Measurements from ENCODE around the gene COL4A1.
A peak's percentile ranks its signal among the peaks of the same experiment; 100 is the strongest.

The COL4A1 gene

DNA sequence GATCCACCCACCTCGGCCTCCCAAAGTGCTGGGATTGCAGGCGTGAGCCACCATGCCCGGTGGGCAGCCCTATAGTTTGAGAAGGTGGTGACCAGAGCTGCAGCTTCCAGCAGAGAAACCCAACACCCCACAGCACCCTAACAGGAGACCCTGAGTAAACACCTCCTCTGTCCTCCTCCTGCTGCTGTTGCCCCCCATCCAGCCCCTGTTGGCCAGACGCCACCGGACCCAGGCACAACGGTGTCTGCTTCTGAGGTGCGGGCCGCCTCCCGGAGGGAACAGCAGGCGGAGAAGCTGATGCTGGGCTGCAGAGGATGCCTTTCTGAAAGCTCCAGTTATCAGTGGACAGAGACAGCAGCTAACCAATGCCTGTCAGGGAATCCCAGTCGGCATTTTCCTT is 175.5 kb downstream of the COL4A1 start:
- no peak for DNase-seq (ENCODE audit: low spot score)

- DNase-seq (ENCODE audit: low spot score), result no peak
Measured at GRCh38 chr13:110130431-110130830, 176.5 kb downstream of the COL4A1 start.

DNA sequence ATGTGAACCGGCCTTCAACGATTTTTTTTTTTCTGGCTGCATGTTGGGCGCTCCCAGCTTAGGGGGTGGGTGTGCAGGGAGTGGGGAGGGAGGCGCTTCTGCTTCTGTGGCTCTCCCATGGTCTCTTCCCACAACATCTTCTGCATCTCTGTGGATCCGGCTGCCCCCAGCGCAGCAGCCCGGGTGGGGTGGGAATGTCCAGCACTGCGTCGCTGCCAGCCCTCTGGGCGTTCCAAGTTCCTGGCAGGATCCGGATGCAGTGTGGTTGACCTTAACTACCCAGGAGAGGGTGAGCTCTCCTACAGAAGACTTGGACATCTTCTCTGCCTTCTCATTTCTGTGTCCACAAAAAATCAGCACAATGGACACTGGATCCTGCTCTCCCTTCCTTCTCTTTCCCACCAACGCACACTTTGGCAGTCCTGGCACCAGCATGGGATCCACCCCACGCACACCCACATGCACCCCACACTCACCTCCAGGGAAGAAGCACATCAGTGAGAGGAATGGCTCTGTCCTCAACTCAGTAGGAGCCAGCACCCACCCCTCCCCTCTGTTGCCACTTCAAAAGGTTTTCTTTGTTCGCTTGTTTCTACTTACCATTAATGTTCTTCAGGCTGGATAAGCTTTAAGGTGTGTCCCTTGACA is 177.3 kb downstream of the COL4A1 start:
- DNase-seq (ENCODE audit: low spot score), result no peak

DNA sequence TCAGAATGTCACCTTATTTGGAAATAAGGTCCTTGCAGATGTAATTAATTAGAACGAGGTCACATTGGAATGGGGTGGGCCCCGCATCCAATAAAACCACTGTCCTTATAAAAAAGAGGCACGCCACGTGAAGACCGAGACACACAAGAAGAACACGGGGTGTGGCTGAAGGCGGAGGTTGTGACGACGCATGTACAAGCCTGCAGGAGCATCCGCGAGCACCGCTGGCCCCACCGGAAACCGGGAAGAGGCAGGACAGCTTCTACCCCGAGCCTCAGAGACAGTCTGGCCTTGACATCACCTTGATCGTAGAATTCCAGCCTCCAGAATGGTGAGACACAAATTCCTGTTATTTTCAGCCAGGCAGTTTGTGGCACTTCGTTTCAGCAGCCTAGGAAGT is 177.9 kb downstream of the COL4A1 start:
- no peak for DNase-seq (ENCODE audit: low spot score)

- DNase-seq (ENCODE audit: low spot score), result no peak
Measured at GRCh38 chr13:110128546-110128945, 178.4 kb downstream of the COL4A1 start.

GRCh38 chr13:110127986-110128511 is 178.9 kb downstream of the COL4A1 start:
- peak; percentile 65 for DNase-seq (ENCODE audit: low spot score)

- DNase-seq (ENCODE audit: low spot score), result peak; percentile 84
Measured at GRCh38 chr13:110126391-110126961, 180.5 kb downstream of the COL4A1 start.

- no peak for DNase-seq (ENCODE audit: low spot score)
Measured at GRCh38 chr13:110125613-110126272, 181.2 kb downstream of the COL4A1 start.

- no peak for DNase-seq (ENCODE audit: low spot score)
Measured at GRCh38 chr13:110125157-110125556, 181.8 kb downstream of the COL4A1 start.

- DNase-seq (ENCODE audit: low spot score), result no peak
Measured at GRCh38 chr13:110124201-110124940, 182.6 kb downstream of the COL4A1 start.

- no peak for DNase-seq (ENCODE audit: low spot score)
Measured at GRCh38 chr13:110123041-110123809, 183.7 kb downstream of the COL4A1 start.

- DNase-seq (ENCODE audit: low spot score), result no peak
Measured at GRCh38 chr13:110121422-110122083, 185.4 kb downstream of the COL4A1 start.

DNA sequence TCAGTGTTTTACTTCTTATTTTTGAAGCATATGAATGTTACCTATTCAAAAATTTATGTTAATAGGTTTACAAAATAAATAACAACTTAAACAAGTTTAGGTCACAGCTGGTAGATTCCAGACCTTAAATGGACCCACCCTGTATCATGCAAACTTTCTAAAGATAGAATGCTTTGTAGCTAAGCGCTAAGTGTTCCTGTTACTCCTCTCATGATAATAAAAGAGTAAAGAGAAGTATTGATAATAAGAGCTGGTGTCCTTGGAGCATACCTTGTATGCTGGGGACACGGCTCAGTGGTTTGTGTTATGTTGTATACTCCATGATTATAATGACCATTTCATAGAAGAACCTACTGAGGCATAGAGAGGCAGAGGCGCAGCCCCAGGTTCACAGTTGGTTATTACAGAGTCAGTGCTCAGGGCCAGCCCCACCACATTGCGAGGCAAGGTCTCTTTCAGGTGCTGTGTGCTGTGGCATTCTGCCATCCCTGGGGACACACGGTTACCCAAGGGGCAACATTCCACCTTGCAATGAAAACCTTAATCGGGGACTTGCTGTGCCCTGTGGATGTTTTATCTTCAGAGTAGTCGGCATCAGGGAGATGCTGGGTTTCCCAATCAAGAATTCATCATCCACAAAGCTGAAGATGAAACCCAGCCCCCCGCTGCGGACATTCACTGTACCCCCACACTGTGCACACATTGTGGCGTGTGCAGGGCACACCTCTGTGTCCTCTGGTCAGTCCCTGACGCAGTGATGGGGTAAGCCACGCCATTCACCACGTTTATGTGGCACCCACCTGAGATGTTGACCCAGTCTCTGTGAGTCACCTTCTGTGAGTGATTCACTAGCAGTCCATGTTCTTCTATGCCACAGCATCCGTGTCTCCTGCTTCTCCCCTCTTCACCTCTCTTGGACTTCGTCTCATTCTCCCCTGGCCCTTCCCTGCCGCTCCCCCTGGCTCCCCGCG is 186.7 kb downstream of the COL4A1 start:
- DNase-seq (ENCODE audit: low spot score), result no peak

- DNase-seq (ENCODE audit: low spot score), result no peak
Measured at GRCh38 chr13:110118106-110118505, 188.9 kb downstream of the COL4A1 start.

- DNase-seq (ENCODE audit: low spot score), result peak; percentile 85
Measured at GRCh38 chr13:110116072-110116487, 190.9 kb downstream of the COL4A1 start.

GRCh38 chr13:110115591-110115990 is 191.4 kb downstream of the COL4A1 start:
- no peak for DNase-seq (ENCODE audit: low spot score)

- no peak for DNase-seq (ENCODE audit: low spot score)
Measured at GRCh38 chr13:110114316-110114715, 192.6 kb downstream of the COL4A1 start.

GRCh38 chr13:110113284-110113764 is 193.6 kb downstream of the COL4A1 start:
- peak; percentile 49 for DNase-seq (ENCODE audit: low spot score)

DNA sequence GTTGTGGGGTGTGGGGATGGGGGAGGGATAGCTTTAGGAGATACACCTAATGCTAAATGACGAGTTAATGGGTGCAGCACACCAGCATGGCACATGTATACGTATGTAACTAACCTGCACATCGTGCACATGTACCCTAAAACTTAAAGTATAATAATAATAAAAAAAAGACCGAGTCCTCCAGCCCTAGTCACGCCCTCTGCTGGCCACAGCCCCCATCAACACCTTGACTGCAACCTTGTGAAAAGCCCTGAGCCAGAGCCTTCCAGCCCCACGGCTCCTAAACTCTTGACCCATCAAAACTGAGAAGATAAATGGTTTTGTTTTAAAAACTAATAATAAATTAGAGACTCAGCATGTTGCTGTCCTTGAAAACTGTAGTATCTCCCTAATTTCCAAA is 194.6 kb downstream of the COL4A1 start:
- peak; percentile 45 for DNase-seq (ENCODE audit: low spot score)

- no peak for DNase-seq (ENCODE audit: low spot score)
Measured at GRCh38 chr13:110110783-110111182, 196.2 kb downstream of the COL4A1 start.
